ENCODE results near the gene NT5C1B. TPM values are rescaled to one million over a fixed set of nuclear protein-coding genes. Genes with fewer than 3 reads are reported as not detected.

The NT5C1B gene
- total RNA-seq, 2 donors from 2014 or later: not detected

DNA sequence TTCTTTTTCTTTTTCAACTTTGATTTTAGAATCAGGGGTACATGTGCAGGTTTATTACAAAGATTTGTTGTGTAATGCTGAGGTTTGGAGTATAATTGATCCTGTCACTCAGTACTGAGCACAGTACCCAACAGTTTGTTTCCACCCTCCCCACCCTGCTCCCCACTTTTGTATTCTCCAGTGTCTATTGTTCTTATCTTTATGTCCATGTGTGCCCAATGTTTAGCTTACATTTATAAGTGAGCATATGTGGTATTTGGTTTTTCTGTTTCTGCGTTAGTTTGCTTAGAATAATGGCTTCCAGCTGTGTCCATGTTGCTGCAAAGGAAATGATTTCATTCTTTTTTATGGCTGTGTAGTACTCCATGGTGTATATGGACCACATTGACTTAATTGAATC lies 72.0 kb downstream of the NT5C1B start:
- Mint-ChIP-seq H3K27ac (no peak overlapping the region), H3K27me3 (ENCODE audit: low read depth) (peaks cover 29% of the 10 kb centered on the region), H3K36me3 (ENCODE audit: insufficient read depth in 2 of 2) (no peaks in the 10 kb centered on the region), H3K4me1 (ENCODE audit: low read depth) (no peaks in the 10 kb centered on the region), H3K4me3 (no peak overlapping the region), H3K9me3 (no peaks in the 10 kb centered on the region)
- ATAC-seq (replicated peaks in 1 of 2) (no peak), DNase-seq (no peak)

DNA sequence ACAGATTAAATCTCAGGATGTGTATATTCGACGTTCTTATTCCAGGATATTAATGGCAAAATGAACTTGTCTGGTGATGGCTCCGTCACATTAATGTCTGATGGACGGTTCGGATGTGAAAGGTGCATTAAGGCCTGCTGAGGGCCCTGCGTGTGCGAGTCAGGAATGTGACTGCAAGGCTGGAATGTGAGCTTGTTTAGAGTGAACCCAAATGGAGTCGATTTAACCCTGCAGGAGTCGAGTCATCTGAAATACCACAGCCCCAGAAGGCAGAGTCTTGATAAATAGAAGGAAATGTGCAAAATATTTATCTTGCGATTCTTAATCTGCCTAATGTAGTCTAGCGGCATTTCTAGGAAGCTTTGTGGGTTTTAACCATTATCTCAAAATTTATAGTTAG lies 73.3 kb downstream of the NT5C1B start:
- no peak for ATAC-seq (replicated peaks in 1 of 2)
- Mint-ChIP-seq H3K9me3 (no peaks in the 10 kb centered on the region), H3K4me3 (no peak overlapping the region), H3K36me3 (ENCODE audit: insufficient read depth in 2 of 2) (no peaks in the 10 kb centered on the region), H3K27me3 (ENCODE audit: low read depth) (peaks cover 29% of the 10 kb centered on the region), H3K4me1 (ENCODE audit: low read depth) (no peaks in the 10 kb centered on the region), H3K27ac (no peak overlapping the region)
- no peak for DNase-seq

DNA sequence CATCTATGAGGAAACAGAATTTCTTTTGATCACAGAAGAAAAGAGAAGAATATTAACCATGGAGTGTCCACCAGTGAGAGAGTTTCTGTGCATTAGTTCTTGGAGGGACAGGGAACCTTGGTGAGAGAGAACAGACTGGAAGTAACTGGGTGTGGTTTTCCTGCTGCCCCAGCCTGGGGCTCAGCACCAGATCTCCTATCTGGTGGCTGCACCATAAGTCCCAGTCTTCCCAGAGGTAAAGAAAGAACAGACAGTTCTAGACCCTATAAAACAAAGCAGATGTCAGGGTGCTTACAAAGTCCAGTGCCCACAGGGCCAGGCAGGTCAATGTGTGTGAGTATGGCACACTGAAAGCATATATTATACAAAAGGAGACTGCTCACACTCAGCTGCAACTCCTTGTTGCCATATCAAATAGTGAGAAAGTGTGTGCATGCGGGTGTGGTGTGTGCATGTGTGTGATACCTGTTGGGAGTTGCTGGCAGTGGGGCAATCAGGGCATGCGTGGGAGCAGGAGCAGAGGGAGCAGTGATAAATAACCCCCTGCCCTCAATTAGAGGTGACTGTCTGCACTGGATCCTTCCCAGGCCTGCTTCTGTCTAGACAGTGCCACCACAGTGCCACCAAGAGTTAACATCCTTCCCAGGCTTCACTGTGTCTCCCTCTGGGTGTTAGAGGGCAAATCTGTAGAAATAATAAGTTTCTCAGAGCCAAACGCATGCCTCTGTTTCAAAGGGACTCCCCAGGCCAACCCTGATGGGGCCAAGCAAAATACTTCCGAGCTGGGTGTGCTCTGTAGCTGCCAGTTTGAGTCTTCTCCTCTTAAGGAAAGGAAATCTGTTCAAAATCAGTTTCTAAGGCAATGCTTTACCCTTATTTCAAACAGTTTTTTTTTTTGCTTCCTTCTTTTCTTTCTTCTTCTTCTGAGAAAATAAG lies 74.6 kb downstream of the NT5C1B start:
- Mint-ChIP-seq H3K9me3 (no peaks in the 10 kb centered on the region), H3K36me3 (ENCODE audit: insufficient read depth in 2 of 2) (no peaks in the 10 kb centered on the region), H3K4me3 (no peak overlapping the region), H3K27me3 (ENCODE audit: low read depth) (peaks cover 23% of the 10 kb centered on the region), H3K27ac (no peak overlapping the region), H3K4me1 (ENCODE audit: low read depth) (no peaks in the 10 kb centered on the region)
- ATAC-seq (replicated peaks in 1 of 2) (no peak), DNase-seq (no peak)

Other genes starting within 250 kb of the NT5C1B start
- gene RDH14, start 28.9 kb downstream of the NT5C1B start, total RNA-seq: 10 to 100 TPM; 20.0 to 23.2 TPM